Esophagus muscularis mucosa (tissue), 4 donors: ENCODE data around the gene FGA. TPM values are rescaled to one million over a fixed set of nuclear protein-coding genes. Genes with fewer than 3 reads are reported as not detected.

Experiments used
- small RNA-seq, 3 donors: library from RNA; depleted of rRNA; stranded (forward); fragments of <200 nt; gene quantifications; one replicate each; pipeline ENCODE3, GENCODE V24; 2016
- total RNA-seq, 4 donors: library from RNA; depleted of rRNA; stranded (reverse); fragments of >200 nt; gene quantifications; one replicate each; pipeline versions ENCODE4 v1.1.0 to v1.2.1, GENCODE V29; 2016

The FGA gene
- total RNA-seq, 4 donors from 2014 or later, result not detected

Small RNA genes lying within 50 kb of the gene (small RNA-seq; reads per million reads assigned to genes)
- 0 reads per million in 3 donors for gene RNU6-1285P

Other genes starting within 250 kb of the FGA start
- gene DCHS2, start 98.9 kb downstream of the FGA start, total RNA-seq, result 1 to 10 TPM; 2.7 to 5.8 (median 3.2) TPM
- gene PLRG1, start 40.3 kb downstream of the FGA start, total RNA-seq, result 10 to 100 TPM; 35.6 to 45.7 (median 40.2) TPM
- gene FGB, start 27.7 kb downstream of the FGA start, total RNA-seq, result not detected
- gene FGG, start 21.9 kb upstream of the FGA start, total RNA-seq, result not detected
- gene LRAT, start 153.3 kb upstream of the FGA start, total RNA-seq, result under 1 TPM; 0.19 to 0.83 (median 0.39) TPM
- under 1 TPM in 1 of 4 donors, not detected in 3; 0.13 TPM for gene RBM46, start 190.5 kb upstream of the FGA start, total RNA-seq